HFFc6 (cell line): ENCODE data around the gene CALR. TPM values are rescaled to one million over a fixed set of nuclear protein-coding genes. Genes with fewer than 3 reads are reported as not detected.

ENCODE experiments used
- DNase-seq: peaks from one replicate; pipeline ENCODE4 v3.0.0-alpha.2; 2018
- H3K27ac Mint-ChIP-seq: 2 replicates; pipeline ENCODE4 v1.8.0; 2020; ENCODE audit warnings: mild to moderate bottlenecking, mixed read lengths
- H3K27me3 Mint-ChIP-seq: 2 replicates; pipeline ENCODE4 v1.8.0; 2021; ENCODE audit warnings: mild to moderate bottlenecking, moderate library complexity, mixed read lengths; ENCODE audit not compliant: insufficient read depth
- H3K36me3 Mint-ChIP-seq: 2 replicates; pipeline ENCODE4 v1.8.0; 2021; ENCODE audit warnings: low read depth, mixed read lengths
- H3K4me1 Mint-ChIP-seq: 2 replicates; pipeline ENCODE4 v1.8.0; 2020; ENCODE audit warnings: low read depth, mixed read lengths
- H3K4me3 Mint-ChIP-seq: 2 replicates; pipeline ENCODE4 v1.8.0; 2020; ENCODE audit warnings: mild to moderate bottlenecking, moderate library complexity, mixed read lengths
- H3K9me3 Mint-ChIP-seq: 2 replicates; pipeline ENCODE4 v1.8.0; 2020; ENCODE audit warnings: mild to moderate bottlenecking, mixed read lengths
- total RNA-seq, 6 experiments: library from RNA; stranded (reverse); fragmentation: NEBNext Ultra II Directional; extraction: Animal tissue kit (Norgen Biotek cat#: 25700); gene quantifications; 2 replicates in 1 of 6; 3 replicates in 5 of 6; pipeline ENCODE4 v1.2.3, GENCODE V29; 2021
- TF ChIP-seq, protein P1 (sequence below): fragments of 200-600 bp; sonication (generic); IDR thresholded peaks from 2 replicates; pipeline ENCODE4 v1.5.0; 2021; ENCODE audit warnings: antibody characterized with exemption, mild to moderate bottlenecking

The CALR gene
- total RNA-seq, 6 experiments from 2014 or later: 1,716 to 2,461 (median 2,371) TPM

GRCh38 chr19:12984683-12985048, 46.3 kb downstream of the CALR start:
- no peak overlapping the region for H3K27ac Mint-ChIP-seq
- H3K27me3 Mint-ChIP-seq: no peaks in the 10 kb centered on the region
- TF ChIP-seq, protein P1, sequence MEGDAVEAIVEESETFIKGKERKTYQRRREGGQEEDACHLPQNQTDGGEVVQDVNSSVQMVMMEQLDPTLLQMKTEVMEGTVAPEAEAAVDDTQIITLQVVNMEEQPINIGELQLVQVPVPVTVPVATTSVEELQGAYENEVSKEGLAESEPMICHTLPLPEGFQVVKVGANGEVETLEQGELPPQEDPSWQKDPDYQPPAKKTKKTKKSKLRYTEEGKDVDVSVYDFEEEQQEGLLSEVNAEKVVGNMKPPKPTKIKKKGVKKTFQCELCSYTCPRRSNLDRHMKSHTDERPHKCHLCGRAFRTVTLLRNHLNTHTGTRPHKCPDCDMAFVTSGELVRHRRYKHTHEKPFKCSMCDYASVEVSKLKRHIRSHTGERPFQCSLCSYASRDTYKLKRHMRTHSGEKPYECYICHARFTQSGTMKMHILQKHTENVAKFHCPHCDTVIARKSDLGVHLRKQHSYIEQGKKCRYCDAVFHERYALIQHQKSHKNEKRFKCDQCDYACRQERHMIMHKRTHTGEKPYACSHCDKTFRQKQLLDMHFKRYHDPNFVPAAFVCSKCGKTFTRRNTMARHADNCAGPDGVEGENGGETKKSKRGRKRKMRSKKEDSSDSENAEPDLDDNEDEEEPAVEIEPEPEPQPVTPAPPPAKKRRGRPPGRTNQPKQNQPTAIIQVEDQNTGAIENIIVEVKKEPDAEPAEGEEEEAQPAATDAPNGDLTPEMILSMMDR: no peak
- H3K4me1 Mint-ChIP-seq: peaks cover 8% of the 10 kb centered on the region
- no peaks in the 10 kb centered on the region for H3K36me3 Mint-ChIP-seq
- no peaks in the 10 kb centered on the region for H3K9me3 Mint-ChIP-seq
- no peak for DNase-seq
- H3K4me3 Mint-ChIP-seq: no peak overlapping the region

DNA sequence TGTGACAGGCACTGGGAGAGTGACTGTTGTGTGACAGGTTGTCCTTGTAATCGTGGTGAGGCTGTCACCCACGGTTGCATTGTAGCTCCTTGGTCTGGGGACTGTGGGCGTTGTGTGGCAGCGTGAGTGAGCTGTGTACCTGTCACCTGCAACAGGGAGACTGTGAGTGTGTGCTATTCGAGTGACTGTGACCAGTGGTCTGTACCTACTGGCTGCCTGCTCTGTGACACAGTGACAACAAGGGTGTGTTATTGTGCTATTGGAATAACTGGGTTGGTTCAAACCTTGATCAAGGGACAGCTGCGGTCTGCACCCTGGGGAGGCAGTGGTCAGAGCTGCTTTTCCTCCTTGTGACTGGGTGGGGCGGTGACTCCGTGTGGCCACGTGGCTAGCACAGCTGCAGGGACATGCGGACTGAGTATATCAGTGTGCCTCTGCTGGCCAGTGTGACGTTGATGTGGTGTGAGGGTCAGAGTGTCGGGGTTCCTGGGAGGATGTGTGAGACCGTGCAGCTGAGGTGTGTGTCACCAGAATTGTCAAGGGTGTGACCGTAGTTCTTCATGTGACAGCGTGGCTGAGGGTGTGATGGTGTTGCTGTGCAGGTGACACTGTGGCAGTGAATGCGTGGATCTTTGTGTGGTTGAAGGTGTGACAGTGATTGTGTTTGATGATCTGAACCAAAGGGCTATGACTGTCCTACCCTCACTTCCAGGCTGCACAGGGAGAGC, 46.8 kb downstream of the CALR start:
- TF ChIP-seq, protein P1: peak; percentile 19; the same call in 1 of the 2 replicates
- Mint-ChIP-seq H3K4me1 (peaks cover 8% of the 10 kb centered on the region), H3K27me3 (no peaks in the 10 kb centered on the region), H3K36me3 (no peaks in the 10 kb centered on the region), H3K4me3 (no peak overlapping the region), H3K27ac (peak overlapping the region; percentile 27; the same call in 1 of the 2 replicates), H3K9me3 (no peaks in the 10 kb centered on the region)
- peak; percentile 52 for DNase-seq

- TF ChIP-seq, protein P1: no peak
- no peaks in the 10 kb centered on the region for H3K36me3 Mint-ChIP-seq
- H3K4me3 Mint-ChIP-seq: no peak overlapping the region
- DNase-seq: no peak
- no peak overlapping the region for H3K27ac Mint-ChIP-seq
- no peaks in the 10 kb centered on the region for H3K27me3 Mint-ChIP-seq
- peaks cover 8% of the 10 kb centered on the region for H3K4me1 Mint-ChIP-seq
- no peaks in the 10 kb centered on the region for H3K9me3 Mint-ChIP-seq
These were observed 48.3 kb downstream of the CALR start for GRCh38 chr19:12986726-12987125.

DNA sequence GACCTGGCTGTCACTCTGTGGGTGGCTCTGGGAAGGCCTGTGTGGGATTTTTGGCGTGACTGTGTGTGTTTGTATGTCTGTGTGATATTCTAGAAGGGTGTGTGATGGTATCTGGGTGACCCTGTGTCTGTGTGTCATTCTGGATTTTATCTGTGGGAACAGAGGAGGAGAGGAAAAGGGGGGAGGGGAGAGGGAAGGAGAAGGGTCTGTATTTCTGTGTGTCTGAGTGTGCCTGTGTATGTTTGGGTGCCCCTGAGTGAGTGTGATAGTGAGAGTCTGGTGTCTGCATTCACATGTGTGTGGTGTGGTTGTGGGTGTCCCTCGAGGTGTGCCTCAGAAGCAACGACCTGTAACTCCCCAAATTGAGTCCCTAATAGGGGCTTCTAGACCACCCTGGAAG, 48.8 kb downstream of the CALR start:
- Mint-ChIP-seq H3K36me3 (no peaks in the 10 kb centered on the region), H3K4me3 (no peak overlapping the region), H3K27ac (no peak overlapping the region), H3K27me3 (no peaks in the 10 kb centered on the region), H3K9me3 (no peaks in the 10 kb centered on the region), H3K4me1 (peaks cover 8% of the 10 kb centered on the region)
- DNase-seq: no peak
- TF ChIP-seq, protein P1: no peak

GRCh38 chr19:12987781-12988180, 49.4 kb downstream of the CALR start:
- DNase-seq: no peak
- no peaks in the 10 kb centered on the region for H3K27me3 Mint-ChIP-seq
- TF ChIP-seq, protein P1: no peak
- no peaks in the 10 kb centered on the region for H3K36me3 Mint-ChIP-seq
- no peaks in the 10 kb centered on the region for H3K9me3 Mint-ChIP-seq
- H3K4me3 Mint-ChIP-seq: no peak overlapping the region
- H3K27ac Mint-ChIP-seq: no peak overlapping the region
- H3K4me1 Mint-ChIP-seq: peaks cover 8% of the 10 kb centered on the region
